HFF-Myc (cell line): ENCODE measurements around the gene AVPR2.

Experiments used
- DNase-seq: peaks from one replicate; pipeline ENCODE4 v3.0.0-alpha.2; 2011; ENCODE audit warnings: low read depth; ENCODE audit errors: extremely low read depth
- H3K4me3 ChIP-seq: replicated peaks from 2 replicates; pipeline ENCODE4 v1.5.1; 2011; ENCODE audit warnings: low read depth, mild to moderate bottlenecking, control low read depth, low read length
- CTCF ChIP-seq: IDR thresholded peaks from 2 replicates; pipeline ENCODE4 v1.5.1; 2012; ENCODE audit warnings: mild to moderate bottlenecking, low read depth, low read length, control low read depth; ENCODE audit errors: missing control alignments

The AVPR2 gene

DNA sequence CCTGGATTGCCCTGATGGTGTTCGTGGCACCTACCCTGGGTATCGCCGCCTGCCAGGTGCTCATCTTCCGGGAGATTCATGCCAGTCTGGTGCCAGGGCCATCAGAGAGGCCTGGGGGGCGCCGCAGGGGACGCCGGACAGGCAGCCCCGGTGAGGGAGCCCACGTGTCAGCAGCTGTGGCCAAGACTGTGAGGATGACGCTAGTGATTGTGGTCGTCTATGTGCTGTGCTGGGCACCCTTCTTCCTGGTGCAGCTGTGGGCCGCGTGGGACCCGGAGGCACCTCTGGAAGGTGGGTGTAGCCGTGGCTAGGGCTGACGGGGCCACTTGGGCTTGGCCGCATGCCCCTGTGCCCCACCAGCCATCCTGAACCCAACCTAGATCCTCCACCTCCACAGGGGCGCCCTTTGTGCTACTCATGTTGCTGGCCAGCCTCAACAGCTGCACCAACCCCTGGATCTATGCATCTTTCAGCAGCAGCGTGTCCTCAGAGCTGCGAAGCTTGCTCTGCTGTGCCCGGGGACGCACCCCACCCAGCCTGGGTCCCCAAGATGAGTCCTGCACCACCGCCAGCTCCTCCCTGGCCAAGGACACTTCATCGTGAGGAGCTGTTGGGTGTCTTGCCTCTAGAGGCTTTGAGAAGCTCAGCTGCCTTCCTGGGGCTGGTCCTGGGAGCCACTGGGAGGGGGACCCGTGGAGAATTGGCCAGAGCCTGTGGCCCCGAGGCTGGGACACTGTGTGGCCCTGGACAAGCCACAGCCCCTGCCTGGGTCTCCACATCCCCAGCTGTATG is 1.8 kb downstream of the AVPR2 start:
- no peak overlapping the region for H3K4me3 ChIP-seq
- DNase-seq, result no peak
- TF ChIP-seq CTCF, result no peak

GRCh38 chrX:153907456-153907855 is 3.0 kb downstream of the AVPR2 start:
- no peak for TF ChIP-seq CTCF
- H3K4me3 ChIP-seq, result no peak overlapping the region
- no peak for DNase-seq

GRCh38 chrX:153908219-153908860 is 3.9 kb downstream of the AVPR2 start:
- DNase-seq, result no peak
- no peak overlapping the region for H3K4me3 ChIP-seq
- TF ChIP-seq CTCF, result no peak

- TF ChIP-seq CTCF, result no peak
- no peak for DNase-seq
- H3K4me3 ChIP-seq, result no peak overlapping the region
These were observed 4.8 kb downstream of the AVPR2 start for GRCh38 chrX:153909024-153909979.

DNA sequence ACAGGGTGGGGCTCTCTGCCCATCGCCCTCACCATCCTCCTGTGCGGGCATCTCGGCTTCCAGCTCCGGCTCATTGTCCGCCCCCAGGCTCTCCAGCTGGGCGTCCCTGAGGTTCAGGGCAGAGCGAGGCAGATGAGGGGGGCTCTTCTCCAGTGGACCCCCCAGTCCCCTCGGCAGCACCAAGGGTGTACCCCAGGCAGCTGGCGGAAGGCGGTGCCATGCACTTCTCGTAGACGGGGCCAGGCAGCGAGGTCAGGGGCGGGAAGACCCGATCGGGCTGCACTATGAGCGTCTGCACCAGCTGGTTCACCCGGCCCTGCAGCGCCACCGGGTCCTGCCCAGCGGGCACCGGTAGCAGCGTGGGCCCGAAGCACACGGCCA is 5.5 kb downstream of the AVPR2 start:
- TF ChIP-seq CTCF, result no peak
- no peak for DNase-seq
- H3K4me3 ChIP-seq, result no peak overlapping the region

DNA sequence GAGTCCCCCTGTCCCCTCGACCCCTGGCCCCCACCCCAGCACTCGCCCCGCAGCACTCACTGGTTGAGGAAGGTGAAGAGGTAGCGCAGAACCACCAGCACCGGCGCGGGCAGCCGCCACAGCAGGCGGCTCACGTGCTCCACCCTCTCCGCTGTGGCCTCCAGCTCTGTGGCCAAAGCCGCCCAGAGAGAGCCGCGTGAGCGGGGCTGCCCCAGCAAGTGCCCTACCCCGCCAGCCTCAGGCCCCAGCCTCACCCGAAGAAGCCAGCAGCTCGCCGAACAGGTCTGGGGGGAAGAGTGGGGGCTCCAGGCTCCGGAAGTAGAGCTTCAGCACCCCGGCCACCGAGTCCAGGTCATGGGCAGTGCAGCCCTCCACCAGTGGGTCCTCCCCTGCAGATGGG is 6.0 kb downstream of the AVPR2 start:
- no peak for DNase-seq
- H3K4me3 ChIP-seq, result no peak overlapping the region
- no peak for TF ChIP-seq CTCF
